Erythroblast (primary cell): ENCODE results near the gene FXR1.

ENCODE experiments used
- DNase-seq, 2 experiments: peaks; one replicate each; lab custom pipeline; 2025; lab: John Stamatoyannopoulos, UW
- GATA1 ChIP-seq: IDR thresholded peaks from 2 replicates; pipeline ENCODE4 v1.6.1; 2011; ENCODE audit warnings: low read depth, mild to moderate bottlenecking, control low read depth, low read length, moderate library complexity
- POLR2A ChIP-seq: IDR thresholded peaks from 2 replicates; pipeline ENCODE4 v1.6.1; 2011; ENCODE audit warnings: mild to moderate bottlenecking, low read length

Gene FXR1

DNA sequence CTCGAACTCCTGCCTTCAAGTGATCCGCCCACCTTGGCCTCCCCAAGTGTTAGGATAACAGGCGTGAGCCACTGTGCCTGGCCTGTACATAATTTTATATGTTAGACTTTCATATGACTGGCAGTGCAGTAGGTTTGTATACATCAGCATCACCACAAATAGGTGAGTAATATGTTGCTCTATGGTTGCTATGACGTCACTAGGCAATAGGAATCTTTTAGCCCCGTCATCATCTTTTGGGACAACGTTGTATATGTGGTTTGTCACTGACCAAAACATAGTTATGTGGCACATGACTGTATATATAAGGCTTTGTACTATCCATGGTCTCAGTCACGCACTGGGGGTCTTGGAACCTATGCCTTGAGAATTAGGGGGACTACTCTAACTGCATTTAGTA is 94.1 kb downstream of the FXR1 start:
- TF ChIP-seq GATA1, result no peak
- TF ChIP-seq POLR2A, result no peak

GRCh38 chr3:181007262-181007661 is 94.8 kb downstream of the FXR1 start:
- DNase-seq, result no peak
- TF ChIP-seq POLR2A, result no peak
- TF ChIP-seq GATA1, result no peak

More for the DNA sequence above, 94.1 kb downstream of the FXR1 start:
- no peak for DNase-seq

DNA sequence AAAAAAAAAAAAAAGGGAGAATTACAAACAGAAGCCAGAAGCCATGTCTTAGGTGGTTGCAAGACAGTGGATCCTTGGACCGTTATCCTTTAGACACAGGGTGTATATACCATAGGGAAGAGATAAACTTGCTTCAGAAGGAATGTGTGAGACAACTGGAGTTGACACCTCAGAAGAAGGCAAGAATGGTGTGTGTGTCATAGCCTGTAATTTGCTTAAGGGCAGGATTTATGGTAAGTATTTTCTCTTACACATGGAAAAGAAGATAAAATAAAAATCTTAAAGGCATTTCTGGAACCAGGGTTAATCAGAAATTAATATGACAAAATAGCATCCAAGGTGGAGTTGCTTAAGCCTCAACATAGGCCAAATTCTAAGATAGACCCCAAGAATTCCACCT is 96.3 kb downstream of the FXR1 start:
- TF ChIP-seq POLR2A, result no peak
- no peak for TF ChIP-seq GATA1
- no peak for DNase-seq

GRCh38 chr3:181009225-181009624 is 96.8 kb downstream of the FXR1 start:
- no peak for TF ChIP-seq GATA1
- no peak for TF ChIP-seq POLR2A
- no peak for DNase-seq

- TF ChIP-seq GATA1 (no peak), POLR2A (no peak)
- peak in 1 of 2 experiments; percentile 2 for DNase-seq
Observed at GRCh38 chr3:181017690-181018089, 105.2 kb downstream of the FXR1 start.

- TF ChIP-seq GATA1 (no peak), POLR2A (no peak)
Observed at GRCh38 chr3:181025204-181025603, 112.7 kb downstream of the FXR1 start.

GRCh38 chr3:181030948-181031347 is 118.5 kb downstream of the FXR1 start:
- TF ChIP-seq GATA1 (no peak), POLR2A (no peak)
- no peak for DNase-seq

More at GRCh38 chr3:181025204-181025603, 112.7 kb downstream of the FXR1 start:
- DNase-seq, result no peak
